ENCODE data around the gene LAMB4.

- TF ChIP-seq, protein P1, sequence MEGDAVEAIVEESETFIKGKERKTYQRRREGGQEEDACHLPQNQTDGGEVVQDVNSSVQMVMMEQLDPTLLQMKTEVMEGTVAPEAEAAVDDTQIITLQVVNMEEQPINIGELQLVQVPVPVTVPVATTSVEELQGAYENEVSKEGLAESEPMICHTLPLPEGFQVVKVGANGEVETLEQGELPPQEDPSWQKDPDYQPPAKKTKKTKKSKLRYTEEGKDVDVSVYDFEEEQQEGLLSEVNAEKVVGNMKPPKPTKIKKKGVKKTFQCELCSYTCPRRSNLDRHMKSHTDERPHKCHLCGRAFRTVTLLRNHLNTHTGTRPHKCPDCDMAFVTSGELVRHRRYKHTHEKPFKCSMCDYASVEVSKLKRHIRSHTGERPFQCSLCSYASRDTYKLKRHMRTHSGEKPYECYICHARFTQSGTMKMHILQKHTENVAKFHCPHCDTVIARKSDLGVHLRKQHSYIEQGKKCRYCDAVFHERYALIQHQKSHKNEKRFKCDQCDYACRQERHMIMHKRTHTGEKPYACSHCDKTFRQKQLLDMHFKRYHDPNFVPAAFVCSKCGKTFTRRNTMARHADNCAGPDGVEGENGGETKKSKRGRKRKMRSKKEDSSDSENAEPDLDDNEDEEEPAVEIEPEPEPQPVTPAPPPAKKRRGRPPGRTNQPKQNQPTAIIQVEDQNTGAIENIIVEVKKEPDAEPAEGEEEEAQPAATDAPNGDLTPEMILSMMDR (IDR thresholded peaks at IDR 0.05; ENCODE audit: low read depth, low read length): no peak
- TF ChIP-seq, protein P2, sequence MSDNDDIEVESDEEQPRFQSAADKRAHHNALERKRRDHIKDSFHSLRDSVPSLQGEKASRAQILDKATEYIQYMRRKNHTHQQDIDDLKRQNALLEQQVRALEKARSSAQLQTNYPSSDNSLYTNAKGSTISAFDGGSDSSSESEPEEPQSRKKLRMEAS (IDR thresholded peaks at IDR 0.05; ENCODE audit: low read depth, low read length): no peak
- TF ChIP-seq POLR2A (IDR thresholded peaks at IDR 0.05; ENCODE audit: extremely low read depth, insufficient read length): no peak
- no peak for TF ChIP-seq MYC (IDR thresholded peaks at IDR 0.05; ENCODE audit: low read depth, low read length)
These were observed 13.7 kb upstream of the LAMB4 start for GRCh38 chr7:108143658-108144420.

Measured in NB4 (cell line).